GM12878 (cell line): Measurements from ENCODE around the gene DNASE1L1. TPM values are rescaled to one million over a fixed set of nuclear protein-coding genes. Genes with fewer than 3 reads are reported as not detected.
A peak's percentile ranks its signal among the peaks of the same experiment; 100 is the strongest.

Source experiments
- ATAC-seq: fragments of 200-7000 bp; cut with Tn5 transposase; 3 replicates; pipeline ENCODE4 v1.9.1; 2020; ENCODE audit warnings: mild to moderate bottlenecking, moderate library complexity
- BruUV-seq: library from RNA; stranded (reverse); fragments of 400-500 nt; replicated peaks from 2 replicates; lab custom pipeline; 2021; lab: Mats Ljungman, UMichigan
- CTCF ChIA-PET: fragments of 300-600 bp; sonication (Branson Sonifier 250); formaldehyde crosslinking; extraction: SDS; loops from one replicate; lab custom pipeline; 2021; ENCODE audit warnings: inconsistent platforms; lab: Yijun Ruan, JAX
- POLR2A ChIA-PET: fragments of 350-600 bp; formaldehyde crosslinking; extraction: SDS; loops from one replicate; lab custom pipeline; 2021; ENCODE audit warnings: inconsistent platforms; lab: Charles Lee
- RAD21 ChIA-PET: fragments of 300-600 bp; sonication (Branson Sonifier 250); formaldehyde crosslinking; loops from one replicate; lab custom pipeline; 2023; ENCODE audit warnings: antibody characterized with exemption; ENCODE audit not compliant: unreplicated experiment; lab: Charles Lee
- SMC1A ChIA-PET: fragments of 300-600 bp; sonication (Branson Sonifier 250); formaldehyde crosslinking; loops from one replicate; lab custom pipeline; 2023; ENCODE audit not compliant: unreplicated experiment, uncharacterized antibody; lab: Charles Lee
- DNase-seq: peaks from one replicate; pipeline ENCODE4 v3.0.0-alpha.2; 2011; ENCODE audit warnings: low read depth, low spot score
- FAIRE-seq: peaks from 3 replicates; lab custom pipeline; 2011; peaks lifted over from hg19 to GRCh38; lab: Jason Lieb, UNC
- H2AFZ ChIP-seq: 2 replicates; pipeline ENCODE4 v1.6.0; 2011; ENCODE audit warnings: low read depth, low read length, control low read depth; ENCODE audit not compliant: control insufficient read depth
- H3K27ac ChIP-seq: 2 replicates; pipeline ENCODE4 v1.5.1; 2011; ENCODE audit warnings: control low read depth; ENCODE audit not compliant: control insufficient read depth, insufficient read depth
- H3K27me3 ChIP-seq, 2 experiments: replicated peaks in 1 of 2; 2 replicates each; pipeline versions ENCODE4 v1.6.0 to v1.6.1; 2011; ENCODE audit warnings: low read length in 1 of 2; ENCODE audit not compliant: control insufficient read depth in 2 of 2, insufficient read depth in 2 of 2
- H3K36me3 ChIP-seq, 2 experiments: 2 replicates each; pipeline ENCODE4 v1.5.1; 2011; ENCODE audit warnings: low read length in 1 of 2; ENCODE audit not compliant: control insufficient read depth in 2 of 2, insufficient read depth in 2 of 2
- H3K4me1 ChIP-seq: 2 replicates; pipeline ENCODE4 v1.6.1; 2011; ENCODE audit warnings: mild to moderate bottlenecking, low read length, moderate library complexity, mixed read lengths; ENCODE audit not compliant: control insufficient read depth, insufficient read depth
- H3K4me2 ChIP-seq: 2 replicates; pipeline ENCODE4 v1.6.0; 2011; ENCODE audit warnings: control low read depth; ENCODE audit not compliant: control insufficient read depth, insufficient read depth
- H3K4me3 ChIP-seq: fragments of 200-600 bp; sonication (generic); 2 replicates; pipeline ENCODE4 v1.5.1; 2016
- H3K79me2 ChIP-seq: 2 replicates; pipeline ENCODE4 v1.6.0; 2011; ENCODE audit warnings: low read length; ENCODE audit not compliant: control insufficient read depth, insufficient read depth
- H3K9ac ChIP-seq: 2 replicates; pipeline ENCODE4 v1.8.0; 2011; ENCODE audit warnings: low read length, control low read depth, mixed read lengths; ENCODE audit not compliant: control insufficient read depth, insufficient read depth
- H3K9me3 ChIP-seq: replicated peaks from 3 replicates; pipeline ENCODE4 v1.5.1; 2011; ENCODE audit warnings: mild to moderate bottlenecking, low read length; ENCODE audit not compliant: control insufficient read depth, insufficient read depth
- H4K20me1 ChIP-seq: 2 replicates; pipeline ENCODE4 v1.6.0; 2011; ENCODE audit not compliant: control insufficient read depth, insufficient read depth
- ATF7 ChIP-seq: fragments of 450-650 bp; IDR thresholded peaks from 2 replicates; pipeline ENCODE4 v1.6.1; 2016; ENCODE audit warnings: low read depth, mild to moderate bottlenecking
- CBFB ChIP-seq: IDR thresholded peaks from 2 replicates; pipeline ENCODE4 v1.6.1; 2016; ENCODE audit warnings: antibody characterized with exemption, low read depth
- CBX5 ChIP-seq: sonication (generic); IDR thresholded peaks from 2 replicates; pipeline ENCODE4 v1.6.1; 2016; ENCODE audit warnings: low read depth, moderate library complexity, mild to moderate bottlenecking, inconsistent platforms
- HSF1 ChIP-seq: fragments of 150-350 bp; IDR thresholded peaks from 2 replicates; pipeline ENCODE4 v1.6.1; 2014; ENCODE audit warnings: mild to moderate bottlenecking, low read depth, low read length
- JUNB ChIP-seq: IDR thresholded peaks from 2 replicates; pipeline ENCODE4 v1.6.1; 2016; ENCODE audit warnings: antibody characterized with exemption, mild to moderate bottlenecking
- POLR2A ChIP-seq: IDR thresholded peaks from 2 replicates; pipeline ENCODE4 v1.6.1; 2011; ENCODE audit warnings: low read depth, mild to moderate bottlenecking, low read length
- POU2F2 ChIP-seq: IDR thresholded peaks from 3 replicates; pipeline ENCODE4 v1.6.1; 2011; ENCODE audit warnings: low read depth, mild to moderate bottlenecking, low read length, borderline replicate concordance
- YY1 ChIP-seq: IDR thresholded peaks from 2 replicates; pipeline ENCODE4 v1.6.1; 2011; ENCODE audit warnings: low read depth, mild to moderate bottlenecking, low read length
- ZBTB33 ChIP-seq: fragments of 450-650 bp; IDR thresholded peaks from 2 replicates; pipeline ENCODE4 v1.6.1; 2017; ENCODE audit warnings: mild to moderate bottlenecking
- WGBS: methylation state at CpG from one replicate; pipeline ENCODE4 v1.1.6; 2016; ENCODE audit warnings: low lambda C conversion rate; ENCODE audit not compliant: insufficient replicate concordance, insufficient coverage; ENCODE audit errors: missing lambda C conversion rate; 5-methylcytosine and 5-hydroxymethylcytosine counted together
- in situ Hi-C: fragments of 300-500 bp; cut with MboI; formaldehyde crosslinking; loops from 9 replicates; pipeline ENCODE4 v1.14.3; 2018; ENCODE audit warnings: mixed read lengths
- intact Hi-C: fragments of 100-400 bp; cut with micrococcal nuclease; formaldehyde crosslinking; loops from one replicate; pipeline ENCODE4 v1.14.2; 2022; ENCODE audit not compliant: unreplicated experiment
- polyA plus RNA-seq, 11 experiments: library from polyadenylated mRNA; depleted of rRNA in 4 of 11; unstranded in 6 of 11; stranded (reverse) in 5 of 11; fragments of >200 nt; fragmentation: Nextera tagmentation in 4 of 11; fragmentation: Illumina TruSeq in 1 of 11; extraction: Ambion mirVana in 4 of 11; extraction: Trizol in 1 of 11; gene quantifications; 1 replicate in 1 of 11; 2 replicates in 10 of 11; pipeline versions ENCODE4 v1.2.1 to v1.2.3, GENCODE V29; 2011 to 2016; ENCODE audit warnings: inconsistent platforms in 2 of 11, missing spikeins in 2 of 11, low read depth in 1 of 11
- total RNA-seq, 4 experiments: library from RNA; depleted of rRNA in 3 of 4; stranded (reverse); fragments of >200 nt in 3 of 4; fragmentation: Illumina TruSeq in 1 of 4; extraction: Trizol in 1 of 4; gene quantifications; 2 replicates each; pipeline versions ENCODE4 v1.2.1 to v1.2.3, GENCODE V29; 2013 to 2021

The DNASE1L1 gene
- total and polyA plus RNA-seq, 10 of the 15 experiments (the other 5 are each of a cell fraction or from before 2014, with no cell fraction given) = 0.60 to 22.7 (median 6.8) TPM

- POLR2A ChIA-PET = interaction anchor here (0.6 to 1.0 kb wide), 4 partner anchors 7 to 106 kb away, joined by 3 to 7 read pairs (median 3); partner anchors contain the start of gene EMD
- Histone ChIP-seq H3K36me3 (peaks cover 0 to 17% of the 10 kb centered on the region in 2 experiments; a peak in 2 of 4 replicates), H3K4me3 (peak overlapping the region; percentile 88), H3K27me3 (no peaks in the 10 kb centered on the region), H3K4me2 (peak overlapping the region; percentile 44; the same call in 1 of the 2 replicates), H2AFZ (no peak overlapping the region), H3K79me2 (peaks cover 35% of the 10 kb centered on the region), H3K27ac (peak overlapping the region; percentile 80), H3K4me1 (peaks cover 11% of the 10 kb centered on the region), H3K9ac (peak overlapping the region; percentile 73), H3K9me3 (no peaks in the 10 kb centered on the region; the same call in 2 of the 3 replicates), H4K20me1 (no peaks in the 10 kb centered on the region)
- DNase-seq (no peak), FAIRE-seq (no peak), ATAC-seq (no peak)
- intact Hi-C loops (loop anchor here (5.0 to 10.0 kb wide), 2 partner anchors 54 to 443 kb away; partner anchors contain the start of genes ARHGAP4 and ATP6AP1), in situ Hi-C loops (loop anchor here (5.0 kb wide), 1 partner anchor 438 kb away; no protein-coding TSS in a partner anchor)
- no peak for TF ChIP-seq CBX5
- no peak for TF ChIP-seq JUNB
- RAD21 ChIA-PET = interaction anchor here (0.8 to 1.0 kb wide), 2 partner anchors 173 to 392 kb away, joined by 3 to 4 read pairs; partner anchors contain the start of gene DKC1
- SMC1A ChIA-PET = no interaction called here
- CTCF ChIA-PET = no interaction called here
- 36% methylated on average over 51 of the region's 63 CpGs for whole genome bisulfite sequencing
- no TSS peak for BruUV-seq
These were observed 38.6 kb downstream of the DNASE1L1 start for GRCh38 chrX:154370300-154371016.

- Histone ChIP-seq H3K4me1 (peaks cover 11% of the 10 kb centered on the region), H3K79me2 (peaks cover 35% of the 10 kb centered on the region), H3K4me3 (peak overlapping the region; percentile 88), H2AFZ (no peak overlapping the region), H4K20me1 (no peaks in the 10 kb centered on the region), H3K27me3 (no peaks in the 10 kb centered on the region), H3K27ac (peak overlapping the region; percentile 80), H3K9me3 (no peaks in the 10 kb centered on the region; the same call in 2 of the 3 replicates), H3K36me3 (peaks cover 0 to 24% of the 10 kb centered on the region in 2 experiments; a peak in 3 of 4 replicates), H3K9ac (peak overlapping the region; percentile 73), H3K4me2 (peak overlapping the region; percentile 62)
- FAIRE-seq = no peak
- ATAC-seq = peak; percentile 11
- ChIA-PET SMC1A (interaction anchor here (0.7 kb wide), 1 partner anchor 8 kb away, joined by 3 read pairs; no protein-coding TSS in a partner anchor), POLR2A (interaction anchor here (0.6 to 1.0 kb wide), 3 partner anchors 8 to 121 kb away, joined by 3 to 7 read pairs (median 4); partner anchors contain the start of gene SLC10A3), RAD21 (no interaction called here), CTCF (no interaction called here)
- in situ Hi-C loops = loop anchor here (5.0 kb wide), 1 partner anchor 437 kb away; no protein-coding TSS in a partner anchor
- 15% methylated on average over 13 of the region's 13 CpGs for WGBS
- intact Hi-C loops = loop anchor here (1.0 to 10.0 kb wide), 3 partner anchors 10 to 442 kb away; partner anchors contain the start of genes ARHGAP4, ATP6AP1 and EMD
- peak; percentile 25 for DNase-seq
- BruUV-seq = TSS peak; percentile 58
- TF ChIP-seq HSF1 (no peak), POU2F2 (no peak), POLR2A (peak; percentile 11; the same call in 1 of the 2 replicates), ATF7 (no peak), ZBTB33 (no peak), YY1 (no peak), CBFB (peak; percentile 71)
These were observed 39.4 kb downstream of the DNASE1L1 start for GRCh38 chrX:154369449-154370299.
